GM19238 (cell line): Measurements from ENCODE around the gene CFAP251.

Source experiments
- DNase-seq: peaks from one replicate; pipeline ENCODE4 v3.0.0; 2011; ENCODE audit warnings: low spot score; ENCODE audit not compliant: insufficient read length

The CFAP251 gene

GRCh38 chr12:122052285-122052684, 133.9 kb downstream of the CFAP251 start:
- DNase-seq: no peak
